Left hindlimb (tissue), 1 donor: ENCODE measurements around the gene ADCYAP1R1.
A peak's percentile ranks its signal among the peaks of the same experiment; 100 is the strongest.

Experiments used
- DNase-seq: peaks from one replicate; pipeline ENCODE4 v3.0.0-alpha.2; 2018

Gene ADCYAP1R1

GRCh38 chr7:31051598-31052486 is at the start of gene ADCYAP1R1:
Gene ADCYAP1R1, plus strand, starts transcription at chr7:31052308. Its CDS starts 10,957 bp downstream, at chr7:31063265.
- DNase-seq: peak; percentile 73

GRCh38 chr7:31003097-31003496 is 49.0 kb upstream of the ADCYAP1R1 start:
- no peak for DNase-seq

- no peak for DNase-seq
Measured at GRCh38 chr7:31003721-31004120, 48.4 kb upstream of the ADCYAP1R1 start.

GRCh38 chr7:31004393-31004792 is 47.7 kb upstream of the ADCYAP1R1 start:
- DNase-seq: no peak

GRCh38 chr7:31006857-31007256 is 45.3 kb upstream of the ADCYAP1R1 start:
- no peak for DNase-seq

- no peak for DNase-seq
Measured at GRCh38 chr7:31007634-31008033, 44.5 kb upstream of the ADCYAP1R1 start.

GRCh38 chr7:31014826-31015225 is 37.3 kb upstream of the ADCYAP1R1 start:
- DNase-seq: no peak

GRCh38 chr7:31017032-31017675 is 35.0 kb upstream of the ADCYAP1R1 start:
- DNase-seq: no peak

GRCh38 chr7:31017721-31018120 is 34.4 kb upstream of the ADCYAP1R1 start:
- no peak for DNase-seq

- no peak for DNase-seq
Measured at GRCh38 chr7:31019509-31019908, 32.6 kb upstream of the ADCYAP1R1 start.

- no peak for DNase-seq
Measured at GRCh38 chr7:31020161-31020560, 31.9 kb upstream of the ADCYAP1R1 start.

GRCh38 chr7:31020652-31021051 is 31.5 kb upstream of the ADCYAP1R1 start:
- DNase-seq: no peak

- no peak for DNase-seq
Measured at GRCh38 chr7:31022117-31022516, 30.0 kb upstream of the ADCYAP1R1 start.

GRCh38 chr7:31022726-31023125 is 29.4 kb upstream of the ADCYAP1R1 start:
- DNase-seq: no peak

GRCh38 chr7:31023877-31024276 is 28.2 kb upstream of the ADCYAP1R1 start:
- DNase-seq: no peak

- DNase-seq: peak; percentile 80
Measured at GRCh38 chr7:31027161-31027965, 24.7 kb upstream of the ADCYAP1R1 start.

GRCh38 chr7:31028006-31028405 is 24.1 kb upstream of the ADCYAP1R1 start:
- DNase-seq: no peak

- DNase-seq: peak; percentile 45
Measured at GRCh38 chr7:31028417-31028992, 23.6 kb upstream of the ADCYAP1R1 start.

- DNase-seq: no peak
Measured at GRCh38 chr7:31029251-31030042, 22.7 kb upstream of the ADCYAP1R1 start.

GRCh38 chr7:31033674-31034300 is 18.3 kb upstream of the ADCYAP1R1 start:
- no peak for DNase-seq

GRCh38 chr7:31036924-31037323 is 15.2 kb upstream of the ADCYAP1R1 start:
- DNase-seq: no peak

GRCh38 chr7:31043051-31043471 is 9.0 kb upstream of the ADCYAP1R1 start:
- peak; percentile 50 for DNase-seq
